ENCODE results near the gene WFDC1.

Gene WFDC1

GRCh38 chr16:84357191-84357651, 62.5 kb downstream of the WFDC1 start:
- DNase-seq: no peak

GRCh38 chr16:84358601-84359295, 64.1 kb downstream of the WFDC1 start:
- DNase-seq: no peak

DNA sequence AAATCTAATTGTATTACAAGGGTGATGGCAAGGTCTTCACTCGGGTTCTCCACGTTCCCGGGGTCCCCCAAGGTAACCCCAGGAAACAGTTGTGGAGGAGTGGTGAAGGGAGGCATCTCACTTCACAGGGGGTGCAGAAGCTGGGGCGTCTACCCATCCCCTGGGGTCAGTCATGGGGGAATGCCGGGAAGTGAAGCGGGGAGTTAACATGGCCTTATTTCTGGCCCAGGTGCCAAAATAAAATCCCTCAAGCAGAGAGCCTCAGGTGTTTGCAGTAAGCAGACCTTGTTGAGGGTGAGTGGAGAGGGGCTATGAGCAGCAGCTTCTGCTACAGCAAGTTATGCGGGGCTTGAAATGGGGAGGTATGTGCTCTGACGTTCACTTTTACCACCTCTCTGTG, 64.6 kb downstream of the WFDC1 start:
- no peak for DNase-seq

DNA sequence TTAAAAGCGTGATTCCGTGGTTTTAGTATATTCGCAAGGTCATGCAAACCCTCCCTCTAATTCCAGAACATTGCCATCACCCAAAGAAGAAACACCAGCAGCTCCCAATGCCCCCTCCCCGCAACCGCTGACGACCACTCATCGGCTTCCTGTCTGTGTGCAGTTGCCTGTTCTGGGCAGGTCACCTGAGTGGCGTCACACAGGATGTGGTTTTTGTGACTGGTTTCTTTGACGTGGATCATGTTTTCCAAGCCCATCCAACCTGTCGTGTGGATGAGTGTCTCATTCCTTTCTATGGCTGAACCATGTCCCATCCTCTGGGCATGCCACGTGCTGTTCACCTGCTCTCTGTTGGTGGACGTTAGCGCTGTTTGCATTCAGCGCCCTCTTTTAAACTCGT, 65.5 kb downstream of the WFDC1 start:
- DNase-seq: no peak

DNA sequence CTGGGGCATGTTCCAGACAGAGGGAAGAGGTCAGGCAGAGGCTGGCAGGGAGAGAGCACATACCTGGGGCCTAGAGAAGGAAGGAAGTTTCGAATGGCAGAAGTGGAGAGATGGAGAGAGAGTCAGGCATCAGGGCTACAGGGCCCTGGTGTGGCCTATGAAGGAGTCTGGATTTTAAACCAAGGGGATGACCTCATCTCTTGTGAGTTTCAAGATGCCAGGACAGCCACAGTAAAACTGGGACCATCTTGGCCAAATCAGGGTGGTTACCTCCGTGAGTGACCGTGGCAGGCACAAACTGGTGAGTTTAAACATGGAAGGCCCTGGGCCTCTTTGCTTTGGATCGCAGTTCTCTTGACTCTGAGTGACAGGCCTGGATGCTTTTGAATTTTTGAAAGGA, 66.1 kb downstream of the WFDC1 start:
- DNase-seq: no peak

GRCh38 chr16:84361546-84361945, 66.9 kb downstream of the WFDC1 start:
- no peak for DNase-seq

DNA sequence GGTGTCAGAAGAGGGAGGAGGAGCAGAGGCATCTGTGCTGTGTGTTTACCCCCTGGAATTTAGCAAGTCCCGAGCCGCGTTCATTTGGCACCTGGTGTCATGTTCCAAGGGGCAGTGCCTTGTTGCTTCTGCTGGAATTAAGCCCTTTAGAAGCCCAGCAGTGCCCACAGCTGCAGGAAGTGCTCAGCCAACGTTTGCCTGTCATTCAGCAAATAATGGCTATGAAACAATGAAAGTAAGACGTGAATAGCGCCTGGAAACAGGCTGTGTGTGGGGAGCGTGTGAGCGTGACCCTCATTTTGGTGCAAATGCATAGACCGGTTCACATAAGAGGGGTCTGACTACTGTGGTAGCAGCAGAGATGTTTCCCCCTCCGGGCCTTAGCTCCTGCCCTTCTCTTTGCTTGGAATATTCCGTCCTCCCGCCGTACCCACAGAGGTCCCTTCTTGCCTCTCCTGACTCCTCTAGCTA, 67.8 kb downstream of the WFDC1 start:
- DNase-seq: no peak

DNA sequence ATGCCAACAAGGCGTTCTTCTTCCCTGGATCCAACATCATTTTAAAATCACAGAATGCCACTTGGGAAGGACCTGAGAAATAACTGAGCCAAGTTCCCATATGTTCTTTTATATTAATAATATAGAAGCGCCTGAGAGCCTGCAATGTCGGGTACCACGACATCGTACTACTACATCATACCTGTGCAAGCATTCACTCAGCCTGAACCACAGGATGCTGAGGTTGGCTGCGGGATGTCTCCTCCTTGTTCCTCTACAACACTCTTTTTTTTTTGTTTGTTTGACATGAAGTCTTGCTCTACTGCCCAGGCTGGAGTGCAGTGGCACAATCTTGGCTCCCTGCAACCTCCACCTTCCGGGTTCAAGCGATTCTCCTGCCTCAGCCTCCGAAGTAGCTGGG, 71.5 kb downstream of the WFDC1 start:
- DNase-seq: no peak

DNA sequence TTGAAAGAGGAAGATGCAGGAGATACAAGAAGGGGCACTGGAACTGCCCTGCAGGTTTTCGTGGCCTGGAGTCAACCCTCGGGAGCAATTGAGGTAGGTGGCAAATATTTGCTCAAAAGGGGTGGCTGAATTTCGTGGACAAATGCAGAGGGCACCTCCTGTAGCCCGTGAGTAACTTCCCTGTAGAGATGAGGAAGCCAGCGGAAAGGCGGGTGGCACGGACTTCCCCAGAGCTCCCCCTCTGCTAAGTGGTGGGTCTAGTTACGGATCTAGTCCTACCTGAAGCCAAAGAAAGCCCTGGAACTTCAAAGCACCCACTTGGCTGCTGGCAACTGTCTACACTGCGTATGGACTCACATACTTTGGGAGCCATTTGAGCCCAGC, 72.6 kb downstream of the WFDC1 start:
- DNase-seq: peak; percentile 24

DNA sequence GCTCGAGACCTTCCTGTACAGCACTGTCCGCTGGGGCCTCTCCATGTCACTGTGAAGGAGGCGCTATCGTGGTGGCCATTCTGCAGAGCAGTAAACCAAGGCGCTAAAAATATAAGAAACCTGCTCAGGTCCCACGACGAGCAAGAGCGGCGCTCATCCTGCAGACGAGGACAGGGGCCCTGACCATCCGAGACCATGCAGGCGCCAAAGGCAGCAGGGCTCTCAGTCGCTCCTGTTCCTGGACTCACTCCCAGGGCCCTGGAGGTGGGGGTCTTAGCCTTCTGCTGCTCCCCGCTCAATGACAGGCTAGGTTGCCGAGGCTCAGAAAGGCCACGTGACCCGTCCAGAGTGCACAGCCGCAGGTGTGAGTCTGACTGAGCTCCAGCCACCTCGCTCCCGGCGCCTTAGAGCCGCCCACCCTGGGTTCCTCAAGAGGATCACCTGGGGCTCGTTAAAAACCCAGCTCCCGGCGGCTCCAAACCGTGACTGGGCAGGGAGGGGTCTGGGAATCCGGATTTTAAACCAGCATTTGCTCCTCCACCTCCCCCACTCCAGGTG, 73.2 kb downstream of the WFDC1 start:
- peak; percentile 59 for DNase-seq

- peak; percentile 51 for DNase-seq
These were observed 73.8 kb downstream of the WFDC1 start, which contains the start of gene ATP2C2 for GRCh38 chr16:84368308-84368996. Gene ATP2C2 (plus strand): TSS chr16:84368538. CDS start chr16:84368616, 78 bp downstream.

DNA sequence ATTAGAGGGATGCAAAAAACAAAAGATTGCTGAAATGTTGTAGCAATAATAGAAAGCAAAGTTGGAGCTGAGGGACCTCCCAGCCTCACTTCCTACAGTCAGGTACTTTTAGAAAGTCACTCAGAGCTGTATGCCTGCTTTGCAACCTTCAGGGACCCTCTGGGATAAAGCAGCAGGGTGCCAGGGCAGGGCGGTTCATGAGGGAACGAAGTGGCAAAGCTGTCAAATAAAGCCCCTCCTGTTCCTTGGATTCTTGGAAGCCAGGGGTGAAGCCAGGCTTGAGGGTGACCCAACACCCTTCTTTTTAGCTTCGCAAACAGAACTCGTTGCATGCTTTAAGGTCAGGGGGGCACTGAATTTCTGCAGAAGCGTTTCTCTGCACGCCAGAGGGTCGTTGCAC, 74.4 kb downstream of the WFDC1 start:
- no peak for DNase-seq

DNA sequence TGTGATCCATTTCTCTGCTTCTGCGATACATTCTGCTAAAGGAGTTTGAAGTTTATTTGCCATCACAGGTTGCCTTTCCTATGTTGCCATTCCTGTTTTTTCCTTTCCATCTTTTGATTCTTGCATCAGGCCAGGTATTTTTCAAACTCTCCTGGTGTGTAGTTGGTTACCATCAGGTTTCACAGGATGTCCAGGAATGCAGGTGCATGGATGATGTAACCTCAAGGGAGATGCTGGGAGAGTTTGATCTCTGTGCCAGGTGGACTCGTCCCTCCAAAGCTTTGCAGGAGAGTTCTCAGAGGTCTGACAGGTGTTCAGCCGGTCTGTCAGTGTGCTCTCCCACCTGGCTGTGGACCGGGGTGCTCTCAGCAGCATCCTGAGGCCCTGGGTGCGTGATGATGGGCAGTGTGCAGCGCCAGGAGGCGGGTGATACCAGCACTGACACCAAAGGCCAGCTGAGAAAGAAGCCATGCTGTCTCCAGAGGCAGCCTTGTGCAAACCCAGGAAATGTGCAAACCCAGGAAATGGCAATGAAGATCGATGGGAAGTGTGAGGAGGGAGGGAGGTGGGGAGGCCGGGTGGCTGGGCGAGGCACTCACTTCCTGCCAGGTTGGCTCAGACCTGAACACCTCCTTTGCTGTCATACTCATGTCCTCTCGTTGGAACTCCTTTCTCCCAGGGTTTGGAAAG, 75.4 kb downstream of the WFDC1 start:
- no peak for DNase-seq

- DNase-seq: no peak
These were observed 76.3 kb downstream of the WFDC1 start for GRCh38 chr16:84370723-84371552.

DNA sequence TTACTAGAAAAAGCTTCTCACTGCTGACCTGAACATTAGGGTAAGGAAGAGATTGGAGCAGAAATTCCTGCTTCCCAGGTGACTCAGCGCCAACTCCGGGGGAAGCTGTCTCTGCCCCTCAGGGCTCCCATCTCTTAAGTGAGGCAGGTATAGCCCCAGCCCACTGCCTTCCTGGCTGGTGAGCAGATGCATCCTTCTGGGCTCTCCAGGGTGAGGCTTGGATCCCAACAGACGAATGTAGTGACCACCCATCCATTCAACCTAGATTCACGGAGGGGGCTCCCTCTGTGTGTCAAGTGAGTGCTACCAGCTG, 76.8 kb downstream of the WFDC1 start:
- DNase-seq: no peak

DNA sequence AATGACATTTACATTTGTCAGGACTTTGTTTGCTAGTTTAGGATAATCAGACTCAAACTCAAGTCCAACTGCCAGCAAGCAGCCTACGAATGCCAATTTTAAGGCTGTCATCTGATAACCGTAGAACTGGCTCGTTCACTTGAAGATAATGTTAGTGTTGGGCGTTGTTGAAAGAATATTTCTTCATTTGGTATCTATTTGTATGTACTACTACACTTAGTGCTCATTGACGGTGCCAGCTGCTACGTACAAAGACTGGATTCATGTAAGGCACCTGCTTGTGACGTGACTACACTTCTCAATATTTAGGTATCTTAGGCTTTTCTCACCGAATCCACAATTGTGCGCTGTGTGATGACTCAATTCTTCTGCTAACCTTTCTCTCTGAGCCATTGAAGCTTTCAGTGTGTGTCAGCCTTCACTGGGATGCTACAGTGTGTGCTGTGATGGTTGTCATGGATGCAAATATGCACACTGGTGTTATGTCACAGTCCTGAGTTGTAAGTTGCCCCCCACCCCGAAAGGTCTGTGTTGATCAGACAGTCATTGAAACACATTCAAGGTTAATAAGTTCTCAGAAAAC, 79.3 kb downstream of the WFDC1 start:
- no peak for DNase-seq

DNA sequence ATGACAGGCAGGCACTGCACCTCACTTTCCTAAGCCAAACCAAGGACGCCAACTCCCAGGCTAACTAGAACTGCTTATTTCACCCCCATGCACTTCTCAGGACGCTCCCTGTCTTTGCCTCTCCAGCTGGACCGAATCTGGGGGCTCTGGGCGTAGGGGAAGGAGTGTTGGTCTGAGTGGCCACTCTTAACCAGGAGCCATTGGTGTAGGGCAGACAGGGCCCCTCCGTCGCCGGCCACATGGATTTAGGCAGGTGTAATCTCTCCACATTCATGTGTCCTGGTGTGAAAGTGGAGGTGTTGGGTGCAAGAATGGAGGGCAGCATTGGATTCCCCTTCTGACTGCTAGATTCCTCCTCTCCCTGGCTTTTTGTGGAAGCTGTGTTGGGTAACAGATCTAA, 83.4 kb downstream of the WFDC1 start:
- no peak for DNase-seq

- no peak for DNase-seq
These were observed 83.9 kb downstream of the WFDC1 start for GRCh38 chr16:84378567-84378966.

- DNase-seq: no peak
These were observed 84.5 kb downstream of the WFDC1 start for GRCh38 chr16:84379008-84379708.
